GM12873 (cell line): ENCODE results near the gene CCNE1.

Source experiments
- CTCF ChIP-seq: IDR thresholded peaks from 2 replicates; pipeline ENCODE4 v1.5.1; 2012; ENCODE audit warnings: low read depth, mild to moderate bottlenecking, moderate library complexity, low read length, control low read depth; ENCODE audit not compliant: insufficient read depth; ENCODE audit errors: missing control alignments

The CCNE1 gene

GRCh38 chr19:29861574-29861973 is 49.8 kb downstream of the CCNE1 start:
- no peak for TF ChIP-seq CTCF

GRCh38 chr19:29866011-29866410 is 54.2 kb downstream of the CCNE1 start:
- TF ChIP-seq CTCF = no peak

- no peak for TF ChIP-seq CTCF
Measured at GRCh38 chr19:29867984-29868383, 56.2 kb downstream of the CCNE1 start.

- no peak for TF ChIP-seq CTCF
Measured at GRCh38 chr19:29871143-29871542, 59.4 kb downstream of the CCNE1 start.

GRCh38 chr19:29872224-29872731 is 60.5 kb downstream of the CCNE1 start:
- TF ChIP-seq CTCF = peak; percentile 47

- TF ChIP-seq CTCF = peak; percentile 72
Measured at GRCh38 chr19:29873024-29873800, 61.4 kb downstream of the CCNE1 start.
